Transverse colon (tissue), 4 donors: Measurements from ENCODE around the gene RIMBP2. TPM values are rescaled to one million over a fixed set of nuclear protein-coding genes. Genes with fewer than 3 reads are reported as not detected.

ENCODE experiments used
- DNase-seq: peaks from one replicate; pipeline ENCODE4 v3.0.0-alpha.2; 2019
- H3K27ac ChIP-seq, 4 donors: fragments of 200-600 bp; sonication (generic); 2 replicates each; pipeline ENCODE4 v1.5.1; 2016 to 2018; ENCODE audit warnings: inconsistent platforms in 4 of 4
- H3K27me3 ChIP-seq: fragments of 200-600 bp; sonication (generic); 2 replicates; pipeline ENCODE4 v1.5.1; 2017; ENCODE audit warnings: inconsistent platforms
- H3K36me3 ChIP-seq, 4 donors: fragments of 200-600 bp; sonication (generic); 2 replicates each; pipeline ENCODE4 v1.5.1; 2017 to 2019; ENCODE audit warnings: inconsistent platforms in 4 of 4
- H3K4me1 ChIP-seq, 4 donors: fragments of 200-600 bp; sonication (generic); 2 replicates each; pipeline ENCODE4 v1.5.1; 2017 to 2020; ENCODE audit warnings: inconsistent platforms in 4 of 4
- H3K4me3 ChIP-seq, 4 donors: fragments of 200-600 bp; sonication (generic); 1 replicate in 1 of 4; 2 replicates in 3 of 4; pipeline versions ENCODE4 v1.5.1 to v1.6.1; 2017 to 2019; ENCODE audit warnings: inconsistent platforms in 4 of 4
- H3K9me3 ChIP-seq, 2 donors: fragments of 200-600 bp; sonication (generic); 2 replicates each; pipeline ENCODE4 v1.5.1; 2017 to 2019; ENCODE audit warnings: inconsistent platforms in 2 of 2
- EP300 ChIP-seq: sonication (generic); formaldehyde crosslinking; IDR thresholded peaks from one replicate; pipeline ENCODE4 v1.6.1; 2017; ENCODE audit warnings: antibody characterized with exemption, low read depth
- POLR2A ChIP-seq: fragments of 450-650 bp; IDR thresholded peaks from one replicate; pipeline ENCODE4 v1.6.1; 2016; ENCODE audit warnings: antibody characterized with exemption, mild to moderate bottlenecking, moderate library complexity
- POLR2AphosphoS5 ChIP-seq, 3 donors: sonication (generic); formaldehyde crosslinking; IDR thresholded peaks; one replicate each; pipeline ENCODE4 v1.6.1; 2016; ENCODE audit warnings: antibody characterized with exemption in 3 of 3
- WGBS, 2 donors: methylation state at CpG; one replicate each; pipeline ENCODE4 v1.1.5; 2018; ENCODE audit warnings: low coverage in 1 of 2; 5-methylcytosine and 5-hydroxymethylcytosine counted together
- in situ Hi-C, 4 donors: fragments of 200-750 bp; cut with MboI; loops; one replicate each; pipeline versions ENCODE4 v1.15.0 to v1.15.1; 2017; ENCODE audit warnings: low sequenced_read_pairs in 3 of 4, low pct_ligation_motif_present in 1 of 4, low pct_unique_long_range_greater_than_20kb in 1 of 4
- intact Hi-C: fragments of 100-400 bp; cut with DNase I; formaldehyde crosslinking; loops from one replicate; pipeline ENCODE4 v1.15.1; 2023; ENCODE audit warnings: low total_unique reads
- total RNA-seq, 4 donors: library from RNA; depleted of rRNA; stranded (reverse); fragments of >200 nt; gene quantifications; one replicate each; pipeline ENCODE4 v1.1.0, GENCODE V29; 2016
- TF ChIP-seq, protein P1 (sequence below), 5 experiments: fragments of 200-600 bp in 3 of 5; fragments of 450-650 bp in 2 of 5; sonication (generic) in 3 of 5; IDR thresholded peaks; 1 replicate in 2 of 5; 2 replicates in 3 of 5; pipeline ENCODE4 v1.5.1; 2016 to 2017; ENCODE audit warnings: antibody characterized with exemption in 5 of 5, inconsistent platforms in 3 of 5, mild to moderate bottlenecking in 2 of 5, moderate library complexity in 1 of 5

RIMBP2 gene
- total RNA-seq, 4 donors from 2014 or later = 2.9 to 17.3 (median 4.3) TPM

DNA sequence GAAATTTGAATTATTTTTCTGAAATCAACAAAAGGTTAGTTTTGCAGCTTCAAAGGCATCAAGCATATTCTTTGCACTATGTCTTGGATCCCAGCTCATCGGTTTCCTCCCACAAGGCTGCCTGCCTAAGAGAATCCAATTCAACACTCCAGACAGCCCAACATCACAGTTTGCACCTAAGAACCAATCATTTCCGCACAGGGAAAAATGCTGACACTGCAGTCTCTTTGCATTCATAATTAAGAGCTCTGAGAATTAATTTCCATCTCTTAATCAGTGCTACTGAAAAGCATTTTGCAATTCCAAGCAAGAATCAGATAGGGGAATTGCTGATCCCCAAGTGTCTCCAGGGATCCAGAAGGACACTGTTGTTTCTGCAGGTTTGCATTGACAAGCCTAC is 202.5 kb downstream of the RIMBP2 start:
- Histone ChIP-seq H3K27me3 (no peaks in the 10 kb centered on the region), H3K36me3 (no peaks in the 10 kb centered on the region), H3K9me3 (no peaks in the 10 kb centered on the region), H3K27ac (no peak overlapping the region), H3K4me3 (no peak overlapping the region), H3K4me1 (no peaks in the 10 kb centered on the region)
- in situ Hi-C loops = no loop called here
- TF ChIP-seq EP300 = no peak
- TF ChIP-seq, protein P1, sequence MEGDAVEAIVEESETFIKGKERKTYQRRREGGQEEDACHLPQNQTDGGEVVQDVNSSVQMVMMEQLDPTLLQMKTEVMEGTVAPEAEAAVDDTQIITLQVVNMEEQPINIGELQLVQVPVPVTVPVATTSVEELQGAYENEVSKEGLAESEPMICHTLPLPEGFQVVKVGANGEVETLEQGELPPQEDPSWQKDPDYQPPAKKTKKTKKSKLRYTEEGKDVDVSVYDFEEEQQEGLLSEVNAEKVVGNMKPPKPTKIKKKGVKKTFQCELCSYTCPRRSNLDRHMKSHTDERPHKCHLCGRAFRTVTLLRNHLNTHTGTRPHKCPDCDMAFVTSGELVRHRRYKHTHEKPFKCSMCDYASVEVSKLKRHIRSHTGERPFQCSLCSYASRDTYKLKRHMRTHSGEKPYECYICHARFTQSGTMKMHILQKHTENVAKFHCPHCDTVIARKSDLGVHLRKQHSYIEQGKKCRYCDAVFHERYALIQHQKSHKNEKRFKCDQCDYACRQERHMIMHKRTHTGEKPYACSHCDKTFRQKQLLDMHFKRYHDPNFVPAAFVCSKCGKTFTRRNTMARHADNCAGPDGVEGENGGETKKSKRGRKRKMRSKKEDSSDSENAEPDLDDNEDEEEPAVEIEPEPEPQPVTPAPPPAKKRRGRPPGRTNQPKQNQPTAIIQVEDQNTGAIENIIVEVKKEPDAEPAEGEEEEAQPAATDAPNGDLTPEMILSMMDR (IDR thresholded peaks at IDR 0.05) = no peak
- TF ChIP-seq POLR2AphosphoS5 (IDR thresholded peaks at IDR 0.05) = no peak
- no peak for TF ChIP-seq POLR2A
- intact Hi-C loops = loop anchor here (5.0 kb wide), 1 partner anchor 679 kb away; no protein-coding TSS in a partner anchor
- 50 to 90% methylated on average over 1 to 2 of the region's 2 CpGs for WGBS, 2 donors
- no peak for DNase-seq

GRCh38 chr12:130511285-130511684 is 204.8 kb downstream of the RIMBP2 start:
- 92% methylated on average over 12 of the region's 12 CpGs; no CpG with 5 or more reads in 1 of the 2 donors for WGBS, 2 donors
- in situ Hi-C loops (no loop called here), intact Hi-C loops (loop anchor here (5.0 kb wide), 1 partner anchor 681 kb away; no protein-coding TSS in a partner anchor)
- no peak for DNase-seq
- TF ChIP-seq, protein P1 (IDR thresholded peaks at IDR 0.05) = no peak
- TF ChIP-seq POLR2A (no peak), EP300 (no peak), POLR2AphosphoS5 (IDR thresholded peaks at IDR 0.05) (no peak)
- H3K4me3 ChIP-seq = no peak overlapping the region
- no peaks in the 10 kb centered on the region for H3K36me3 ChIP-seq
- no peaks in the 10 kb centered on the region for H3K9me3 ChIP-seq
- H3K27ac ChIP-seq = no peak overlapping the region
- H3K27me3 ChIP-seq = no peaks in the 10 kb centered on the region
- H3K4me1 ChIP-seq = no peaks in the 10 kb centered on the region

GRCh38 chr12:130509454-130509853 is 206.6 kb downstream of the RIMBP2 start:
- no peak for DNase-seq
- in situ Hi-C loops (no loop called here), intact Hi-C loops (no loop called here)
- Histone ChIP-seq H3K4me1 (no peaks in the 10 kb centered on the region), H3K27ac (no peak overlapping the region), H3K36me3 (no peaks in the 10 kb centered on the region), H3K27me3 (no peaks in the 10 kb centered on the region), H3K4me3 (no peak overlapping the region), H3K9me3 (no peaks in the 10 kb centered on the region)
- WGBS, 2 donors = 82 to 86% methylated on average over 3 to 5 of the region's 5 CpGs
- TF ChIP-seq, protein P1 (IDR thresholded peaks at IDR 0.05) = no peak
- TF ChIP-seq EP300 = no peak
- no peak for TF ChIP-seq POLR2A
- TF ChIP-seq POLR2AphosphoS5 (IDR thresholded peaks at IDR 0.05) = no peak

DNA sequence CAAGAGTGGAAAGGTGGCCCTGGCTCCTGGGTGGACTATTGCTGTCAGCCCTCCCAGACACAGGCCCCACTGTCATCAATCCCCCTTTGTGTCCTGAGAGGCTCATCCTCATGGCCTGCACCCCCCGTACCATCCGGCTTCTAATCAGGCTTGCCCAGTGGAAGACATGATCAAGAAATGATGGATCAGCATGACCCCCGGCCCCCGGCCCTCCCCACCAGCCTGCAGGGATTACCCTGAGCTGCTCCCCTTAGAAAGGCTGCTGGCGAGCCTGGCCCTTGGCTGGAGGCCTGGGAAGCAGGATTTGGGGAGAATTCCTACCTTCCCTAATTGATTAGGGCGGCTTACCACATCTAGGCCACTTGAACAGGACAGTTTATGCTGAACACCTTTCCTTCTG is 207.3 kb downstream of the RIMBP2 start:
- intact Hi-C loops (no loop called here), in situ Hi-C loops (no loop called here)
- 79% methylated on average over 6 of the region's 6 CpGs; no CpG with 5 or more reads in 1 of the 2 donors for WGBS, 2 donors
- H3K27me3 ChIP-seq = no peaks in the 10 kb centered on the region
- no peak for DNase-seq
- TF ChIP-seq EP300 = no peak
- no peaks in the 10 kb centered on the region for H3K9me3 ChIP-seq
- no peak overlapping the region for H3K4me3 ChIP-seq
- H3K27ac ChIP-seq = no peak overlapping the region
- no peaks in the 10 kb centered on the region for H3K4me1 ChIP-seq
- H3K36me3 ChIP-seq = no peaks in the 10 kb centered on the region

- no peak overlapping the region for H3K4me3 ChIP-seq
- no peak for TF ChIP-seq POLR2AphosphoS5 (IDR thresholded peaks at IDR 0.05)
- 61 to 72% methylated on average over 5 of the region's 5 CpGs for WGBS, 2 donors
- no peaks in the 10 kb centered on the region for H3K9me3 ChIP-seq
- intact Hi-C loops (no loop called here), in situ Hi-C loops (no loop called here)
- no peak for DNase-seq
- H3K27ac ChIP-seq = no peak overlapping the region
- no peaks in the 10 kb centered on the region for H3K36me3 ChIP-seq
- no peaks in the 10 kb centered on the region for H3K27me3 ChIP-seq
- H3K4me1 ChIP-seq = no peaks in the 10 kb centered on the region
These were observed 207.8 kb downstream of the RIMBP2 start for GRCh38 chr12:130508318-130508717.
